Stimulated activated CD8-positive, alpha-beta memory T cell treated with anti-CD3 and anti-CD28 coated beads, Interleukin-4, amount 100 ng/mL, for 1 hour (primary cell): ENCODE data around the gene ASIC1.

ENCODE experiments used
- DNase-seq, 2 donors: peaks; one replicate each; pipeline ENCODE4 v3.0.0-alpha.2; 2020; ENCODE audit warnings: low read depth in 2 of 2, low spot score in 1 of 2

ASIC1 gene

GRCh38 chr12:50105913-50106450, 48.6 kb downstream of the ASIC1 start:
- no peak for DNase-seq

DNA sequence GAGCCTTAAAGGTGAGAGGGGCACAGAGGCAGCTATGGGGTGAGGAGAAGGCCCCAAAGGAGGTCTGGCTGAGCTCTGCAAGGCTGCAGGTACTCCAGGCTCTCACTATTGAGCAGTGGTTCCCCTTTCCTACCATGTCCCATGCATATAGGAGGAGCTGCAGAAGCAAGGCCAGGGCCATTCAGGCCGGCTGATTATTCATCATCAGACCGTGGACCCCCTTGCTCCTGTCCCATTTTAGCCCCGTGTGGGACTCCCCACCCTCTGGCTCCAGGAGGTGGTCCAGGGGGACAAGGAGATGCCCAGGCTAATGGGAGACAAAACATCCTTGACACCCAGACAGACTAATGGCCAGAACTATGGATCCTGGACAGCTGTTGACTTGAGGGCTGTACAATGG, 49.5 kb downstream of the ASIC1 start:
- no peak for DNase-seq

GRCh38 chr12:50107416-50108268, 50.2 kb downstream of the ASIC1 start:
- DNase-seq, result no peak

DNA sequence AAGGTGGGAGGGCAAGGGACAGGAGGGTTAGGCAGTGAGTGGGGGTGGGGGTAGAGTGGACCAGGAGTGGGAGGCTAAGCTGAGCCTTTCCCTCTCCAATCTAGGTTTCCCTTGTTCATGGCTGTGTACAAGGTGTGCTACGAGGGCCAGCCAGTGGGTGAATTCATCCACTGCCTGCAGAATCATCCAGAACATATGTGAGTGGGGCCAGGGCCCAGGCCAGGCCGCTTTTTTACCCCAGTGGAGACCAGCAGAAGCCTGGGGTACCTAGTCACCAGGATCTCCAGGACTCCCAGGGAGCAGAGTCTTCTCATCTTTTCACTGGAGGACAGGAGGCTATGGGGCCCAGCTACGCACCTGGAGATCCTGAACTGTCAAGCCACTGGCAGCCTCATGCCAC, 51.9 kb downstream of the ASIC1 start:
- no peak for DNase-seq

- no peak for DNase-seq
These were observed 52.8 kb downstream of the ASIC1 start for GRCh38 chr12:50110127-50110761.

- no peak for DNase-seq
These were observed 53.5 kb downstream of the ASIC1 start for GRCh38 chr12:50110762-50111351.

DNA sequence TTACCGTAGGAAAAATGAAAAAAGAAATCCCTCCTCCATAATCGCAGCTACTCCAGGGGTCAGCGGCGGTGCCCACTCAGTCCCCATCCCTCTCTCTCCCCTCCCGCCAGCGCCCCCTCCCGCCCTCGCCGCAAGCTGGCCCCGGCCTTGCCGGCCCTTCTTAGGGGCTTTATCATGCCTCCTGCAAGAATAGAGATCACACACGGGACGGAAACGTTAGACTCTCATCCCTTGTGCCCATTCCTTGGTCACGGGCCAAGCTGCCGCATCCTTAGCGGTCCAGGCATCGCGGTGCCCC, 53.9 kb downstream of the ASIC1 start:
- no peak for DNase-seq

DNA sequence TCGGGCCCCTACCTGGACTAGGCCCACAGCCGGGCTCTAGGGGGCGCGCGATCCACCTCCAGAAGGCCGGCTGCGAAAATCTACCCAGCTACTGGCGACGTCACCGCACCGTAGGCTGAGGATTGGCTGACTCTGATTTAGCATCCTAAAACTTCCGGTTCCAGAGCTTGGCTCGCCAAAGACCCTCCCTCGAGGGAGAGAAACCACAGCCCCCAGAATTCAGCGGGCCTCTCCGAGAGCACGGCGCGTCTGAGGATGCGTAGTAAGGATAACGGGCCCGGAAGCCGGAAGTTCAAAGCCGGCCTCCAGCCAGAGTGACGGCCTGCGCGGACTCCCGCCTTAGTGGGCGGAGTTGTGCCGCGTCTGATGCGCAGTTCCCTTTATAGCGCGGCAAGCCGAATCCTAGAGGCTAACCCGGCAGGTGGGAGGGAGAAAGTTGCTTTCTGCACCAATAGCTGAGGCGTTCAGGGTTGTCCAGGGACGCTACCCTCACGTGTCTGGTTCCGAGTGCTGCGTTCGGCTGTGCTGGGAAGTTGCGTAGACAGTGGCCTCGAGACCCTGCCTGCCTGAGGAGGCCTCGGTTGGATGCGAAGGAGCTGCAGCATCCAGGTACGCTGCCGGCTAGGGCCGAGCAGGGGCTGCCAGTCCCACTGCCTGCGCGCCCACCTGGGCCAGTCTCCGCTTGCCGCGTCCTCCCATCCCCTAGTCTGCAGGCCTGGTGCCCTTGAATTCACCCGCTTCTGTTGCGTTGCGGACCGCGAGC, 54.5 kb downstream of the ASIC1 start, which contains the start of gene COX14:
TSS of gene COX14 (plus strand) at position 544 of the 763 bp plus-strand sequence. CDS start 7,808 bp downstream, outside the sequence.
- DNase-seq, result peak; percentile 98 to 99

DNA sequence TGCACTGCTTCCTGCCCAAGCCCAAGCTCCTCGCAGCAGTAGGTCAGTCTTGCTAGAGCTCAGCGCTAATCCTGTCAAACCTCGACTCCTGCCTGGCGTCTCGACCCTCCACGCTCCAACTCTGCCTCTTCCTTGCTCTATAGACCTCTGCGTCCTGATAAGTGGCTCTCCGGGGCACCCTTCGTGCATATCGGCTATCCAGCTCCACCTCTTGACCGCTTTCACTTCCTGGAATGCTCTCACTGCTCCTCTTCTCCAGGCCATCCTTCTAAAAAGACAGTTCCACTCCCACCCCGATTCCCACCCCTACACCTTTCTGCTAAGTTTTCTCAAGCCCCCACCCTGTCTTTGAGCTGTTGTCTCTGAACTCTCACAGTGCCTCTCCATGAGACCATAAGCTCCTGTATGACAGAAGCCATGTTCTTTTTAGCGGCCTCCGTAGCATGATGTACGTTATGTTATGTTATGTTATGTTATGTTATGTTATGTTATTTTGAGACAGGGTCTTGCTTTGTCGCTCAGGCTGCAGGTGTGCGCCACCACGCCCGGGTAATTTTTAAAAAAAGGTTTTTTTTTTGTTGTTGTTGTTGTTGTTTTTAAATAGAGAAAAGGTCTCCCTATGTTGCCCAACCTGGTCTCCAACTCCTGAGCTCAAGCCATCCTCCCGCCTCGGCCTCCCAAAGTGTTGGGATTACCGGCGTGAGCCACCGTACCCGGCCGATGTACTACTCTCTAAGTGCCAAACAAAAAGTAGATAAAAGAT, 55.2 kb downstream of the ASIC1 start:
- no peak for DNase-seq

GRCh38 chr12:50117057-50117622, 59.7 kb downstream of the ASIC1 start:
- no peak for DNase-seq

DNA sequence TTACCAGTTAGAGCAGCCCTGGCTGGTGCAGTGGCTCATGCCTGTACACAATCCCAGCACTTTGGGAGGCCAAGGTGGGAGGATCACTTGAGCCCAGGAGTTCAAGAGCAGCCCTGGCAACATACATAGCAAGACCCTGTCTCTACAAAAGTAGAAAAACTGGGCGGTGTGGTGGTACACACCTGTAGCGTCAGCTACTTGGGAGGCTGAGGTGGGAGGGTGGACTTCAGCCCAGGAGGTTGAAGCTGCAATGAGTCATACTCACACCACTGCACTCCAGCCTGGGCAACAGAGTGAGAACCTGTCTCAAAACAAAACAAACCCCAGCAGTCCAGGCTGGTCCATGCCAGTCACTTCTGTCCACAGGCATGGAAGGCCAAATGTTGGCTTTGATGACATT, 62.0 kb downstream of the ASIC1 start:
- DNase-seq, result no peak

DNA sequence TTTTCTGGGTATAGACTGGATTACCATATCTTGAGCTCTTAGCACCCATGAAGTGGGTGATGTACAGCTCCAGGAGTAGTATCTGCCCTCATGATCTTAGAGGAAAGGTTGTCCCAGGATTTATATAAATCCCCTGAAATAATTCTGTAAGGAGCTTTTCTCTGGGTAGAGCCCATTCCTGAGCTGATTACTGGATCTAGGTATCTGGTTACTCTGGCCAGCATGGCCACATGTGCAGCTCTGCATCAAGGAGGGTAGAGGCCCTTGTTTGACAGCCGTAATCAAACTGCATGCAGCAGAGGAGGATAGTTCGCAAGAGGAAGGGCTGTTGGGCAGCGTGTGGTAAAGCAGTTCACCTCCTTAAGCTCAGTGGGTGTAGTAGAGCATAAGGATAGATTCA, 63.1 kb downstream of the ASIC1 start:
- no peak for DNase-seq

- DNase-seq, result no peak
These were observed 63.6 kb downstream of the ASIC1 start for GRCh38 chr12:50120953-50121352.

DNA sequence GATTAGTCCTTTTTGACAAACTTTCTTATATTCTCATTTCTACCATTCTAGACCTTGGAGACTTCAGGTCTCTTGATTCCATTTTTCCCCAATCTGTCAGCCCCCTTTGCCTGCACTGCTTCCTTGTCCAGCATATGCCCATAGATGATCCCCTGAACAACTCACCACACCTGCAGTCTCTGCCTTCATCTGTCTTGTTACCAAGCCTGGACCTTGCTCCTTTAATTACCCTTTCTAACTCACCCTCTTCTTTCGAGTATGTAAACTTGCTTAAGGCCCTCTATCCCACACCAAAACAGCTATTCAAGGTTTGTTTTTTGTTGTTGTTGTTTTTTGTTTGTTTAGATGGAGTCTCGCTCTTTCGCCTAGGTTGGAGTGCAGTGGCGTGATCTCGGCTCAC, 64.2 kb downstream of the ASIC1 start:
- DNase-seq, result no peak

GRCh38 chr12:50123203-50123602, 65.8 kb downstream of the ASIC1 start:
- no peak for DNase-seq

- DNase-seq, result no peak
These were observed 70.2 kb downstream of the ASIC1 start for GRCh38 chr12:50127546-50127945.

DNA sequence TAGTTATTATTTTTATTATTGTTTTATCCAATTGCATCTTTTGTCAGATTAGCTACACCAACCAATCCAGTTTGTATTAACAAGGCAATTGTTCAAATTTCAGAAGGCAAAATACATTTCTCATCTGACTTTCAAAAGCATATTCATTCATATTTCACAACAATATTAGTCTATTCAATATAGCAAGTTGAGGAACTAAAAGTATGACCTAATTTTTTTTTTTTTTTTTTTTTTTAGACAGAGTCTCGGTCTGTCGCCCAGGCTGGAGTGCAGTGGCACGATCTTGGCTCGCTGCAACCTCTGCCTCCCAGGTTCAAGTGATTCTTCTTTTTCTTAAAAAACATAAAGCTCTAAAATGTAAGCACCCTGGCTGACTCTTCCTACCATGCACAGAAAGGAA, 71.9 kb downstream of the ASIC1 start:
- no peak for DNase-seq

GRCh38 chr12:50132505-50133135, 75.2 kb downstream of the ASIC1 start:
- no peak for DNase-seq
